Heart left ventricle (tissue), 16 donors: ENCODE data around the gene RPS6KA6. TPM values are rescaled to one million over a fixed set of nuclear protein-coding genes. Genes with fewer than 3 reads are reported as not detected.

Source experiments
- ATAC-seq, 4 donors: fragments of 200-7000 bp; cut with Tn5 transposase; one replicate each; pipeline ENCODE4 v1.9.1; 2020 to 2022; ENCODE audit warnings: moderate library complexity in 4 of 4, mild to moderate bottlenecking in 3 of 4, moderate number of reproducible peaks in 1 of 4
- DNase-seq, 5 donors: peaks; one replicate each; pipeline ENCODE4 v3.0.0-alpha.2; 2020
- H3K27ac ChIP-seq, 12 donors: fragments of 200-600 bp; sonication (generic) in 4 of 12; one replicate each; pipeline versions ENCODE4 v1.5.0 to v1.8.0; 2016 to 2022; ENCODE audit warnings: mild to moderate bottlenecking in 2 of 12
- H3K27me3 ChIP-seq, 9 donors: fragments of 200-600 bp; sonication (generic) in 2 of 9; one replicate each; pipeline versions ENCODE4 v1.5.1 to v1.8.0; 2016 to 2022; ENCODE audit warnings: mild to moderate bottlenecking in 3 of 9
- H3K36me3 ChIP-seq, 9 donors: fragments of 200-600 bp; sonication (generic) in 2 of 9; one replicate each; pipeline versions ENCODE4 v1.5.0 to v1.8.0; 2018 to 2022; ENCODE audit warnings: mild to moderate bottlenecking in 2 of 9
- H3K4me1 ChIP-seq, 12 donors: fragments of 200-600 bp; sonication (generic) in 4 of 12; one replicate each; pipeline versions ENCODE4 v1.5.0 to v1.8.0; 2016 to 2022; ENCODE audit warnings: mild to moderate bottlenecking in 3 of 12
- H3K4me3 ChIP-seq, 12 donors: fragments of 200-600 bp; sonication (generic) in 4 of 12; one replicate each; pipeline versions ENCODE4 v1.5.0 to v1.8.0; 2017 to 2022; ENCODE audit warnings: mild to moderate bottlenecking in 9 of 12, moderate library complexity in 4 of 12
- H3K9me3 ChIP-seq, 12 donors: fragments of 200-600 bp; sonication (generic) in 4 of 12; one replicate each; pipeline versions ENCODE4 v1.5.0 to v1.8.0; 2016 to 2022; ENCODE audit warnings: mild to moderate bottlenecking in 1 of 12
- POLR2A ChIP-seq, 2 donors: fragments of 450-650 bp; IDR thresholded peaks; one replicate each; pipeline ENCODE4 v1.6.1; 2017; ENCODE audit warnings: antibody characterized with exemption in 2 of 2, mild to moderate bottlenecking in 2 of 2, moderate library complexity in 2 of 2
- WGBS, 4 donors: extraction: QIAGEN DNeasy Blood & Tissue Kit in 2 of 4; methylation state at CpG; one replicate each; pipeline versions ENCODE4 v1.1.5 to v1.1.7; 2013 to 2018; 5-methylcytosine and 5-hydroxymethylcytosine counted together
- intact Hi-C, 10 donors: fragments of 100-400 bp; cut with DNase I; formaldehyde crosslinking; loops; one replicate each; pipeline versions ENCODE4 v1.11.1 to v1.14.2; 2022
- polyA plus RNA-seq, 2 donors: library from polyadenylated mRNA; stranded (reverse); fragments of 200-250 nt; gene quantifications; one replicate each; pipeline ENCODE4 v1.2.3, GENCODE V29; 2013
- total RNA-seq, 9 donors: library from RNA; depleted of rRNA in 2 of 9; stranded (reverse); fragments of >200 nt in 2 of 9; fragmentation: NEBNext Ultra II Directional in 3 of 9; extraction: Animal tissue kit (Norgen Biotek cat#: 25700) in 3 of 9; gene quantifications; one replicate each; pipeline versions ENCODE4 v1.1.0 to v1.2.4, GENCODE V29; 2016 to 2023
- TF ChIP-seq, protein P1 (sequence below), 12 donors: fragments of 200-600 bp; sonication (generic) in 4 of 12; IDR thresholded peaks; one replicate each; pipeline versions ENCODE4 v1.5.0 to v1.8.0; 2018 to 2022; ENCODE audit warnings: antibody characterized with exemption in 12 of 12, mild to moderate bottlenecking in 5 of 12
- donor health status: ischemic (EF 13 %, LVEDD 7.1; RV severe dilation, severe dysfunction).
- donor health status: healthy with polysubstance abuse.
- donor health status: DM: no; HTN: yes; CAD: no.
- donor health status: DM: no; HTN: no; CAD: no.
- donor health status: ischemic (EF 25% LVEDD 6.9; RV normal size, moderate dysfunction).
- donor health status: ischemic (EF 25% LVEDD 5.7; RV mildly dilated, moderate dysfunction).
- donor health status: healthy.
- donor health status: DM: yes; HTN: yes; CAD: no.
- donor health status: ischemic (EF 35%, LVEDD 5.7; RV mildly dilated, moderate dysfunction).
- donor health status: nonischemic (EF 11% LVEDD 7.7; RV severe dilation, severe dysfunction).
- donor health status: DM: yes; HTN: yes; CAD: no.
- donor health status: PGD.
- donor health status: ischemic (EF 29% LVEDD 5.4; RV normal size, mild dysfunction).
- donor health status: nonischemic (EF 23%, LVEDD 6.1; RV moderate dilation, normal function).

Gene RPS6KA6
- total and polyA plus RNA-seq, 11 donors: 0.04 to 0.75 (median 0.48) TPM

DNA sequence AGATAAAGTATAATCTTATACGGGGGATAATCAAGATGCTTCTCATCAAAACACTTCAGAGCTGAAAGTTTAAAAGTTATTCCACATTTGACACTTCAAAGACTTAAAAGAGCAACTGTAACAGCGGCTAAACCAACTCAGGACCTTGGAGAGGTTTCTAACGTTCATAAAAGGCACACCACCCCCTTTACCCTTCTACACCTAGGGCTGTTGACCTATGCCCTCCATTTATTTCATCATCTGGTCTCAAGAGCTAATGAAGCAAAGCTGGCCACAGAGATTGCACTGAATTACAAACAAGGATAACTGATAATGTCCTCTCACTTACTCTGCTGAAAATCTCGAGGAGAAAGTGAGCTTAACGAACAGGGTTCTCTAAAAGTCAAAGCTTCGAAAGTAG, 1.1 kb upstream of the RPS6KA6 start:
- peaks cover 0 to 19% (median 0%) of the 10 kb centered on the region in 9 donors for H3K27me3 ChIP-seq
- intact Hi-C loops: no loop called here

DNA sequence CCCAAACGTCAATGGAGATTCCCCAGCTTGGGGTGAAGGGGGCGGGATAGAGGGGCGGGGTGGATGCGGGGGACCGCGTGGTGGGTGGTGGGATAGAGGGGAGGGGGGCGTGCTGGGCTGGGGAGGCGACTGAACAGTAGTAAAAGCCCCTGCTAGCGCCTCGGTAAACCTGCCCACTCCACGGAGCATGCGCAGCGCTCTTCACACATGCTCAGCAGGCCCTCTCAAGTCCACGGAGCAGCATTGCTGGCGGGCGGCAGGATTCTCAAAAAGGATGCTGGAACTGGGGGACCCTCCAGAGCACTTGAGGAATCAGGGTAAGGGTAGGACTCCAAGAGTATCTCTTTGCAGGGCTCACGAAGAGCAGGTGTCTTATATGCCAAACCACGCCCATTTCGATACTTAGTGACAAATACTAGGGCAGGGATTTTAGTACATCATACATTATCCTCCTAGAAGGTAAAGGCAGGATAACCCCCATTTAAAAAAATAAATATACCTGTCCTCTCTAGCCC, 378 bp upstream of the RPS6KA6 start:
- H3K9me3 ChIP-seq: no peaks in the 10 kb centered on the region
- WGBS, 4 donors: 3 to 48% (median 25%) methylated on average over 7 to 19 of the region's 19 CpGs
- peak overlapping the region; percentile 15 to 63 (median 50) for H3K4me3 ChIP-seq
- H3K27me3 ChIP-seq: peaks cover 0 to 24% (median 0%) of the 10 kb centered on the region in 9 donors
- DNase-seq (peak; percentile 5 to 58 (median 27)), ATAC-seq (peak in 3 of 4 donors; percentile 24 to 61 (median 44))
- TF ChIP-seq, protein P1, sequence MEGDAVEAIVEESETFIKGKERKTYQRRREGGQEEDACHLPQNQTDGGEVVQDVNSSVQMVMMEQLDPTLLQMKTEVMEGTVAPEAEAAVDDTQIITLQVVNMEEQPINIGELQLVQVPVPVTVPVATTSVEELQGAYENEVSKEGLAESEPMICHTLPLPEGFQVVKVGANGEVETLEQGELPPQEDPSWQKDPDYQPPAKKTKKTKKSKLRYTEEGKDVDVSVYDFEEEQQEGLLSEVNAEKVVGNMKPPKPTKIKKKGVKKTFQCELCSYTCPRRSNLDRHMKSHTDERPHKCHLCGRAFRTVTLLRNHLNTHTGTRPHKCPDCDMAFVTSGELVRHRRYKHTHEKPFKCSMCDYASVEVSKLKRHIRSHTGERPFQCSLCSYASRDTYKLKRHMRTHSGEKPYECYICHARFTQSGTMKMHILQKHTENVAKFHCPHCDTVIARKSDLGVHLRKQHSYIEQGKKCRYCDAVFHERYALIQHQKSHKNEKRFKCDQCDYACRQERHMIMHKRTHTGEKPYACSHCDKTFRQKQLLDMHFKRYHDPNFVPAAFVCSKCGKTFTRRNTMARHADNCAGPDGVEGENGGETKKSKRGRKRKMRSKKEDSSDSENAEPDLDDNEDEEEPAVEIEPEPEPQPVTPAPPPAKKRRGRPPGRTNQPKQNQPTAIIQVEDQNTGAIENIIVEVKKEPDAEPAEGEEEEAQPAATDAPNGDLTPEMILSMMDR (IDR thresholded peaks at IDR 0.05): no peak
- TF ChIP-seq POLR2A (IDR thresholded peaks at IDR 0.05): no peak
- H3K4me1 ChIP-seq: peaks cover 0 to 14% (median 0%) of the 10 kb centered on the region in 12 donors
- intact Hi-C loops: no loop called here
- peak overlapping the region in 1 of 12 donors; percentile 38 for H3K27ac ChIP-seq
- H3K36me3 ChIP-seq: no peaks in the 10 kb centered on the region

More for the DNA sequence above, 1.1 kb upstream of the RPS6KA6 start:
- Histone ChIP-seq H3K4me1 (peaks cover 0 to 14% (median 0%) of the 10 kb centered on the region in 12 donors), H3K9me3 (no peaks in the 10 kb centered on the region), H3K36me3 (no peaks in the 10 kb centered on the region), H3K27ac (no peak overlapping the region), H3K4me3 (no peak overlapping the region)
- 49 to 56% (median 52%) methylated on average over 6 of the region's 6 CpGs for WGBS, 4 donors
- ATAC-seq (no peak), DNase-seq (no peak)
- TF ChIP-seq, protein P1 (IDR thresholded peaks at IDR 0.05): no peak
- no peak for TF ChIP-seq POLR2A (IDR thresholded peaks at IDR 0.05)

DNA sequence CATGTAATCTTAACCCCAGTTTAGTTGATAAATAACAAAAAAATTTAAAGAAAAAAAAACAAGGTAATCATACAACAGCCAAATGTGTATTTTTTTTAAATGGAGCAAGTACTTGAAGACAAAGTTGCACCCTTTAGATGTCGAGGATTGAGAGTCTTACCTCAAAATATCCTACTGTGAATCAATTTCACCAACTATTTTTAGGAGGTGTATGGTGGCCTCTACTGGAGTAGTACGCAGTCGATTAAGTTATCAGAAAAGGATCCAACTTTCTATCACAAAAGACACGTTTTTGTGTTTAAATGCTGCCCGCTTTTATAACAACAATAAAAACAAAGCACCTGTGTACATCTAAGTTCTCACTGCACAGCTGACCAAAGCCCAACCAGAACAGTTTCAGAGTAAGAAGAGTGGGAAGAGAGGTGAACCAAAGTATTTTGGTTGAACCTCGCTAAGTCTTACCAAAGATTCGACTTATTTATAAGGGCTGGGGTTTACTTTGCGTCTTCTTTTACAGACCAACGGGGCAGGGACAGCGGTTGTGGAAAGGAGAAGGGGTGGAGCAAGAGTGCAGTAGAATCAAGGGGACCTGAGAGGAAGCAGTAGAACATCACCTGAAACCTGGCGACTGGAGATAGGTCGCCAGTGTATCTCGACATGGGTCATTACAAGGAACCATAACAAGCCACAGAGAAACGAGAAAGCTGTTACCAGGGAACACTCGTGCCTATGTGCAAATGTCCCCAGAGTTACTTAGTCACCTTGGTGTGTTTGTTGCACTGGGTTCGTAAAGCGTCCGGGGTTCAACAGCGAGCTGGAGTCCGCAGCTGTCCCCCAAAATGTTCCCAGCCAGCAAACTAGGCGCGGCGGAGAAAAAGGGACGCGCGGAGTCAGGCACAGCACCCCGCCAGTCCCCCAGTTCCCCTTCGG, 1.1 kb downstream of the RPS6KA6 start:
- 8 to 37% (median 20%) methylated on average over 28 of the region's 28 CpGs for WGBS, 4 donors
- TF ChIP-seq POLR2A (IDR thresholded peaks at IDR 0.05): no peak
- TF ChIP-seq, protein P1 (IDR thresholded peaks at IDR 0.05): no peak
- Histone ChIP-seq H3K4me1 (peaks cover 0 to 14% (median 0%) of the 10 kb centered on the region in 12 donors), H3K27me3 (peaks cover 0 to 24% (median 0%) of the 10 kb centered on the region in 9 donors), H3K9me3 (no peaks in the 10 kb centered on the region), H3K4me3 (peak overlapping the region; percentile 15 to 63 (median 50)), H3K27ac (no peak overlapping the region), H3K36me3 (no peaks in the 10 kb centered on the region)
- ATAC-seq (no peak), DNase-seq (no peak)
- intact Hi-C loops: no loop called here

DNA sequence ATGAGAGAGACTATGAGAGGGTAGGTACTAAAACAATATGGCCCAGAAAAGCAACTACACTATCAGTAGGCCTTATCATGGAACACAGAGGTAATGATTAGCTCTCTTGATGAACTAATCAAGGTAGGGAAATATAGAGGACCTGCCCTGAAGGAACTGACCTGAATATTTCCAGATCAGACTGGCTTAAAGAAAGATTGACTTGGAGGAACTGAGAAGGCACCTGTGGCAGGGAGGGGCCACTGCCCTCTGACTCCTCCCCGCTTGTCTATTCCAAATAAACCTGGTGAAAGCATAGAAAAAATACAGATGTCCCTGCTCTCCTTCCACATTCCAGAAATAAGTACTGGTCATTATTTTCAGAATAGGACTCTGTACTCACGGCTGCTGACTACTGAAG, 5.5 kb downstream of the RPS6KA6 start:
- no peak overlapping the region for H3K4me3 ChIP-seq
- no peaks in the 10 kb centered on the region for H3K36me3 ChIP-seq
- H3K9me3 ChIP-seq: no peaks in the 10 kb centered on the region
- TF ChIP-seq POLR2A (IDR thresholded peaks at IDR 0.05): no peak
- TF ChIP-seq, protein P1 (IDR thresholded peaks at IDR 0.05): no peak
- ATAC-seq (no peak), DNase-seq (no peak)
- intact Hi-C loops: no loop called here
- no peak overlapping the region for H3K27ac ChIP-seq
- H3K4me1 ChIP-seq: peaks cover 0 to 5% (median 0%) of the 10 kb centered on the region in 12 donors
- WGBS, 4 donors: 70 to 96% (median 81%) methylated on average over 2 of the region's 2 CpGs
- peaks cover 0 to 15% (median 0%) of the 10 kb centered on the region in 9 donors for H3K27me3 ChIP-seq
